Measurements from ENCODE around the gene FAM120AOS.

Gene FAM120AOS

GRCh38 chr9:93398471-93398870 lies 54.9 kb downstream of the FAM120AOS start:
- no peaks in the 10 kb centered on the region for H3K9me3 Mint-ChIP-seq
- H3K27me3 Mint-ChIP-seq = peaks cover 7% of the 10 kb centered on the region
- H3K27ac Mint-ChIP-seq = no peak overlapping the region
- H3K36me3 Mint-ChIP-seq (ENCODE audit: low read depth) = no peaks in the 10 kb centered on the region
- H3K4me1 Mint-ChIP-seq (ENCODE audit: low read depth) = no peaks in the 10 kb centered on the region
- H3K4me3 Mint-ChIP-seq = no peak overlapping the region

DNA sequence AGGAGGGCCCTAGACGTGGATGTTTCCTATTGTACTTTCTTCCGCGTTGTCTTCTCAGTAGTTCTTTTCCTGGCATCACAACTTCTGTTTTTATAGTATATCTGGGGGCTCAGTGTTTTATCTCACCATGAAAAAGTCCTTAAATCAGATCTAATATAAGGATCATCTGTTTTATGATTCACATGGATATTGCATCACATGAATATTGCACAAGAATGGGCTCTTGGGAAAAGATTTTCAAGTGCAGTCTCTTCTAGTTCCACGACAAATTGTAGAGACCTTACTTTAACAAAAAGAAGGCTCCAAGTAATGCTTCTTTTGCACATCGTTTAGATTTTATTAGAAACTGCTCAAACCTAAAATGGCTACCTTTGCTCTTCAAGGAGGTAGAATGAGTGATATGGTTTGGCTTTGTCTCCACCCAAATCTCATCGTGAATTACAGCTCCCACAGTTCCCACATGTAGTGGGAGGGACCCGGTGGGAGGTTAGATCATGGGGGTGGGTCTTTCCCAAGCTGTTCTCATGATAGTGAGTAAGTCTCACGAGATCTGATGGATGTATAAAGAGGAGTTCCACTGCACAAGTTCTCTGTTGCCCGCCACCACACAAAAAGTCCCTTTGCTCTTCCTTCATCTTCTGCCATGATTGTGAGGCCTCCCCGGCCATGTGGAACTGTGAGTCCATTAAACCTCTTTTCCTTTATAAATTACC lies 55.6 kb downstream of the FAM120AOS start:
- no peaks in the 10 kb centered on the region for H3K4me1 Mint-ChIP-seq (ENCODE audit: low read depth)
- peaks cover 7% of the 10 kb centered on the region for H3K27me3 Mint-ChIP-seq
- H3K27ac Mint-ChIP-seq = no peak overlapping the region
- no peaks in the 10 kb centered on the region for H3K36me3 Mint-ChIP-seq (ENCODE audit: low read depth)
- no peak overlapping the region for H3K4me3 Mint-ChIP-seq
- no peaks in the 10 kb centered on the region for H3K9me3 Mint-ChIP-seq
